RKO (cell line): ENCODE measurements around the gene SH2D3A.

Experiments
- DNase-seq: peaks from one replicate; pipeline ENCODE4 v3.0.0-alpha.2; 2016; ENCODE audit warnings: low spot score

Gene SH2D3A

DNA sequence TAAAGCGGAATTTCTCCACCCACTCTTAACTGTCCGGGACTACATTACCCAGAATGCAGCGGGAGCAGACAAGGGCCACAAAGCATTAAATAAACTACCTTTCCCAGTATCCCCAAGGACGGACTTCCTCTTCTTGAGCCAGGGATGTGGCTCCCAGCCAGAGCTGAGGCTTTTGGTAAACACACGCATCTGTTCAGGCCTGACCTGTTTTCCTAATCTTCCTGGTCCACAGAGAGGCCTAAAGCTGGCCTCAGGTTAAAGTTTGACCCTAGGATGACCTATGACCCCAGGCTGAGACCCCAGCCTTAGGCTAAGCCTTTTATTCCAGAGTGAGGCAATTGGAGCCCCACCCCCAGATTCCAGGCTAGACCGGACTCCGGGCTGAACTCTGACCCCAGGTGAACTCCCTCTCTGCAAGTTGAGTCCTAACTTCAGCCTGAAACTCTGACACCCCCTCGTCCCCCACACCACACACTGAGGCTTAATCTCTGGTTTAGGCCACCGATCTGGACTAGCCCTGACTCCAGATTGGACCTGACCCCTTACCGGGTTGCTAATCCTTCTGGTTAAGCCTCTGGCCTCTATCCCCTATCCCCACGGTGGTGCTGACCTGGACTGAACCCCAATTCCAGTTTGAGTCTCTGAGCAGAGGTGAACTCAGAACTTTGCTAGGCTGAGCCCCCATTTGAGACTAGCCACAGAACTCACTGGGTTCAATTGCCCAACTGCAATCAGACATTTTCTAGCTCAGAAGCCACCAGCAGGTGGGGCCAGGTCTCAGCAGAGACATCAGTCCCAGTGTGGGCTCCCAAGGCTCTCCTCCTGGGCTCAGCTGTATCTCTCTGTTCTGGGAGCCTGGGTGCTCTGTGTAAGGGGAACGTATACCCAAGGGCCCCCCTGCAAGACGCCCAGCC is 29.1 kb downstream of the SH2D3A start:
- DNase-seq: peak; percentile 83

DNA sequence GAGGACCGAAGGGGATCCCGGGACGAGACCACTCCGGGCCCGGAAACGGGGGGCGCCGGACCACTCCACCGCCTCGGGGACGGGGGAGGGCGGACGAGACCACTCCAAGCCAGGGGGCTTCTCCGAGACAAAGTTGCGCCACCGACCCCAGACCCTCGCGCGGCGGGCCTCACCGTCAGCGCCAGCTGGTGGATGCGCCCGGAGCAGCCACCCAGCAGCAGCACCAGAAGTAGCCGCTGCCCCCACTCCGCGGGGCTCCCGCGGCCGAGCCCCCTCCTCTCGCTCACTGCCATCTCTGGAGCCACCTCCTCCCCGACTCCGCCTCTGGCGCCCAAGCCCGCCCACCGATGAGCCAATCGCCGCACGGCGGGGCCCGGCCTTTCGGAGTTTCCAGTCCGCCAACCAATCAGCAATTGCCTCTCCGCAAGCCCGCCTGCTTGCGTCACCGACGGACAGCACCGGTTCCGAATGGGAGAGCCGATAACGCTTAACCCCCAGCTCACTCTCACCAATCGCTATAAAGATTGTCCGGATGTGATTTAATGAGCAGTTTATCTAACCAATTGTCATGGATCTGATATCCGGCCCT is 29.9 kb downstream of the SH2D3A start, which contains the start of gene GPR108:
Gene GPR108, minus strand, starts transcription at position 297 of the 589 bp plus-strand sequence. Its CDS starts 4 bp downstream, at position 293.
- peak; percentile 100 for DNase-seq

- no peak for DNase-seq
Measured at GRCh38 chr19:6736917-6737283, 30.3 kb downstream of the SH2D3A start.

GRCh38 chr19:6736169-6736916 is 30.9 kb downstream of the SH2D3A start:
- DNase-seq: peak; percentile 89

DNA sequence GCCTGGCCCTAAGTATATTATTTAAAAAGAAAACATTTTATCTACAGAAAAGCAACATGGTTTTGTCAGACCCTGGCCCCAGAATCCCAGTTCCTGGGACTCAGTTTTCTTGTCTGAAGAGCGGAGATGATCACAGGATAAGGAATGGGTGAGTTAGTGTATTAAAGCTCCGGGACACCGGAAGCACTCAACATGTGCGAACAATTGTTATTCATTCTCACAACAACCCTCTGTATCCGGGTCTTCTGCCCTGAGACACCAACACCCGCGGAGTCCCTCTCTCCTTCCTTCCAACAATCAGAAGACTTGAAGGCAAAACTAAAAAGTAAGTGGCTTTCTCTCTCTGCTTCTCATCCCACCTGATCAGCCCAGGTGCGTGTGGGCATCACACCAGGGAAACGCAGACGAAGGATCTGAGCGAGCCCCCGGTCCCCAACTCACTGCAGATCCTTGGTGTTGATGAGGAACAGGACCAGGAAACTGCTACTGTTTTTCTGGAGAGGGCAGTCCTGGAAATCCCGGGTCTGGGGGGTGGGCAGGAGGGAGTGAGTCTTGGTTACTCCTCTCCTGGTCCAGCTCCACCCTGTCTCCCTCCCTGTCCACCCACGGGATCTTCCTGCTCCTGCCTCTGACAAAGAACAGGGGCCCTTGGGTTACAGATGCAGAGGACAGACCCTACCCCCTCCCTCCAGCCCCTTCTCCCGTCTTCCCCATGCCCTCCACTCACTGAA is 31.9 kb downstream of the SH2D3A start:
- no peak for DNase-seq

DNA sequence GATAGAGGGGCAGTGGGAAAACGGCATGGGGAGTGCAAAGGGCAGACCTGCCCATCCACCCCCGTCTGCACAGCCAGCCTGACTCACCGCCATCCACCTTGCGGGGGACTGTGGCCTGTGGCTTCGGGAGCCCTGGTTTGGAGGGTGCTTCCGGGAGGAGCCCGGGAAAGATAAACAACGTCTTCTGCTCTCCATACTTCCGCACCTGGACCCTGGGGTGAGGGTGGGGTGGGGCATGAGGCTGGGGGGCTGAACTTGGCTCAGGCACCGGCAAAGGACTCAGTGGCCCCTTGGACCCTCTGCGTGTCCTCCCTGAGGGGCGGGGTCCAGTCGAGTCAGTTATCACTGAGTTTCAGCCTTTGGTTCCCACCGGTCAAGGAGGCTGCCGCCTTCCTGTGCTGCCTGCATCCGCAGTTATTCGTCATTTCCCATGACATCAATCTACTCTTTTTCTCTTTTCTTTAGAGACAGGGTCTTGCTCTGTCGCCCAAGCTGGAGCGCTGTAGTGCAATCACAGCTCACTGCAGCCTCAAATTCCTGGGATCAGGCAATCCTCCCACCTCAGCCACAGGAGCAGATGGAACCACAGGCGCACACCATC is 33.0 kb downstream of the SH2D3A start:
- DNase-seq: no peak

GRCh38 chr19:6733338-6734095 is 33.7 kb downstream of the SH2D3A start:
- no peak for DNase-seq

GRCh38 chr19:6732803-6733337 is 34.4 kb downstream of the SH2D3A start:
- no peak for DNase-seq

- no peak for DNase-seq
Measured at GRCh38 chr19:6731822-6732221, 35.4 kb downstream of the SH2D3A start.

DNA sequence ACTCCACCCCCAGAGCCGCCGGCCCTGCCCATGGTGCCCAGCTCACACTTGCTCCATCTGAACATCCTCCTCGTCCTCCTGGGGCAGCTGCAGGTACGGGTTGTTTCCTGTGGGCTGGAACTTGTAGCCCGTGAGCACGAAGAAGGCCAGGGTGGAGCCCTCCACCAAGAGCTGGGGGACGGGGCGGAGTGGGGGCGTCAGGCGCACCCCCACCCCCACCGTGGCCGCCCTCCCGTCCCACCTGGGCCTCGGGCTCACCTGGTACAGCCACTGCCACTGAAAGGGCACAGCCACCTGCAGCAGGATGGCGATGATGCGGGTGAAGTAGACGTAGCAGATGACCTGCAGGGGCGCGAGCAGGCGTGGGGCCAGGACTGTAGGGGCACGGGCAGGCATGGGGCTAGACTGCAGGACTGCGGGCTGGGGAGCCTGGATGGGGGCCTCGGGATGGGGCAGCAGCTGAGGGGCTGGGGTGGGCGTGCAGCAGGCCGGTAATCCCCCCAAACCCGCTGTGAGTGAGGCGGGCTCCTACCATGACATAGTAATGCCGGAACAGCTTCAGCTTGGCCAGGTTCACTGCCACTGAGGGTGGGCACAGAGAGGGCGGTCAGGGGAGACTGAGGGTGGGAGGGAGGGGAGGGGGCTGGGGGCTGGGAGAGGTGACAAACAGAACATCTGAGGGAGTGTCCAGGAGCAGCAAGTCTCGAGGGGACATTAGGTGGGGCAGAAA is 36.1 kb downstream of the SH2D3A start:
- DNase-seq: no peak

DNA sequence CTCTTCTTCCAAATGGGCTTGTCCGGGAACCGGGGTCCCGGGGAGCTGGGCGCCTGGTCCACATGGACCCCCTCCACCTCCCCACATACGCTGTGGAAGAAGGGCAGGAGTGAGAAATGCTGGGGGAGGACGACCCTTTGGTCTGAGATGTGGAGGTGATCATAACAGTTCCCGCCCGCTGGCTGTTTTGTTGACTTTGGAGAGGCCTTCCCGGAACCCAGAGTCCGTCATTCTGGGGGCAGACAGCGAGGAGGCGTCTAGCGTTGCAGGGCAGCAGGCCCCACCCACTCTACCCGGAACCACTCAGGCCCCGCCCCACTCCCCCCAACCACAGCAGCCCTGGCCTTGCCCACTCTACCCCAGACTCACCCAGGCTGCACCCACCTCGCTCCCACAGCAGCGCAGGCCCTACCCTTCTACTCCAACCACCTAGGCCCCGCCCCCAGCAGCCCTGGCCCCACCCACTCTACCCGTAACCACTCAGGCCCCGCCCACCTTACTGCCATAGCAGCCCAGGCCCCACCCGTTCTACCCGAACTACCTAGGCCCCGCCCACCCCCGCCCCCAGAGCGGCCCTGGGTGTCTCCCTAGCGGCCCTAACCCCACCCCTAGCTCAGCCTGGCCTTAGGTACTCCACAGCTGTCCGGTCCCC is 37.0 kb downstream of the SH2D3A start:
- no peak for DNase-seq

- DNase-seq: no peak
Measured at GRCh38 chr19:6729573-6730152, 37.6 kb downstream of the SH2D3A start.

GRCh38 chr19:6728346-6728745 is 38.9 kb downstream of the SH2D3A start:
- DNase-seq: no peak

GRCh38 chr19:6725513-6726231 is 41.6 kb downstream of the SH2D3A start:
- no peak for DNase-seq

DNA sequence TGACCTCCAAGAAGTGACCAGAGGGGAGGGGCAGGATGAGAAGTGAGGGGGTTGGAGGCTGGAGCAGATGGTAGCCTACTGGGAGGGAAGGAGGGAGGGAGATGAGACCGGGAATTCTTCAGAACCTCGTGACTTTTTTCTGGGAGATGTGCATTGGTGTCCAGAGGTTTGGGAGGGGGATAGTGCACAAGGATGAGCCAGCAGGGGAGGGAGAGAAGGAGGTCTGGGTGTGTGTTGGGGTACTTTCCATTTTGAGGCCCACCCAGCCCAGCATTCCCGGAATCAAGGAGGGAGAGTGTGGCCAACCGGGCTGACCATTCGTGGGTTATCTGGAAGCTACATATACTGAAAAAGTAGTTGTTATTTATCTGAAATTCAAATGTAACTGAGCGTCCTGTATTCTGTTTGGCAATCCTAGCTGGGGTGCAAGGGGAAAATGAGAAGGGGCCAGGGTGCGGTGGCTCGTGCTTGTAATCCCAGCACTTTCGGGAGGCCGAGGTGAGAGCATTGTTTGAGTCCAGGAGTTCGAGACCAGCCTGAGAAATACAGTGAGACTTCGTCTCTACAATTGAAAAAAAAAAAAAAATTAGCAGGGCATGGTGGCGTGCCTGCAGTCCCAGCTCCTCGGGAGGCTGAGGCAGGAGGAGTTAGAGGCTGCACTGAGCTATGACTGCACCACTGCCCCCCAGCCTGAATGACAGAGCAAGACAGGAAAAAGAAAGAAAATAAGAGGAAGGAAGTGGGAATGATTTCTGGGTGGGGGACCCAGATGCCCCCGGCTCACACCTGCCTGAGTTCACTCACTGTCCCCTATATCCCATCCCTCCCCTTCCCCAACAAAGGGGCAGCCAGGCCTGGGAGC is 42.4 kb downstream of the SH2D3A start:
- DNase-seq: no peak

DNA sequence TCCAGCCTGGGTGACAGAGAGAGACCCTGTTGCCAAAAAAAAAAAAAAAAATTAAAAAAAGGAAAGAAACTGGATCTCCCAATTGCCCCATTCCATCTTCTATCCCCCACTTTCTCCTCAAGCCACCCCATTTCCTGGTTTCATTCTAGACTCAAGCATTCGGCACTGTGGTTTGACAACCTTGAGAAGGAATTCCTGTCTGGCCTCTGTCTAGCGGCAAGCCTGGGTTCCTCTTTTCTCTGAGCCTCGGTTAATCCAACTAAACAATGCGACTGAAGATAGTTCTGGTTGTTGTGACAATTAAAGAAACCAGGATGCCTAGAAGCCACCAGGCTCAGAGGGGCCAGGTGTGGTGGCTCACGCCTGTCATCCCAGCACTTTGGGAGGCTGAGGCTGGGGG is 43.5 kb downstream of the SH2D3A start:
- no peak for DNase-seq

DNA sequence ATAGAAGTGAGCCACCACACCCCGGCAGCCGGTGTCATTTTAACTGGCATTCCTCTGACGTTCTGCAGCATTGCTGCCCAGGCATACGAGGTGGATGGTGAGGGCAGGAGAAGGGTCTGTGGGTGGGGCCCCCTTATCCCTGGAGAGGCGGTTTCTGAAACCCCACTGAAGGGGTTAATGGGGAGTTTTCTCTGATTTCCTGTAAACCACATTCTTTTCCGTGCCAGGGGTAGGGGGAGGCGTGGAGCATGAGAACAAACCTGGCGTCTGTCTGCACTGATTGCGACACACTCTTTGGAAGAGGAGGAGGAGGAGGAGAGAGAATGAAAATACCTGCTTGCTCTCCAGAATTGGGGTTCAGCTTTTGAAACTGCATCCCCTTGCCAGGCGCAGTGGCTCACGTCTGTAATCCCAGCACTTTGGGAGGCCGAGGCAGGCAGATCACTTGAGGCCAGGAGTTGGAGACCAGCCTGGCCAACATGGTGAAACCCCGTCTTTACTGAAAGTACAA is 44.1 kb downstream of the SH2D3A start:
- no peak for DNase-seq
